ENCODE results near the gene CYP1A2. TPM values are rescaled to one million over a fixed set of nuclear protein-coding genes. Genes with fewer than 3 reads are reported as not detected.

Gene CYP1A2, protein sequence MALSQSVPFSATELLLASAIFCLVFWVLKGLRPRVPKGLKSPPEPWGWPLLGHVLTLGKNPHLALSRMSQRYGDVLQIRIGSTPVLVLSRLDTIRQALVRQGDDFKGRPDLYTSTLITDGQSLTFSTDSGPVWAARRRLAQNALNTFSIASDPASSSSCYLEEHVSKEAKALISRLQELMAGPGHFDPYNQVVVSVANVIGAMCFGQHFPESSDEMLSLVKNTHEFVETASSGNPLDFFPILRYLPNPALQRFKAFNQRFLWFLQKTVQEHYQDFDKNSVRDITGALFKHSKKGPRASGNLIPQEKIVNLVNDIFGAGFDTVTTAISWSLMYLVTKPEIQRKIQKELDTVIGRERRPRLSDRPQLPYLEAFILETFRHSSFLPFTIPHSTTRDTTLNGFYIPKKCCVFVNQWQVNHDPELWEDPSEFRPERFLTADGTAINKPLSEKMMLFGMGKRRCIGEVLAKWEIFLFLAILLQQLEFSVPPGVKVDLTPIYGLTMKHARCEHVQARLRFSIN
- not detected in 2 replicates for total RNA-seq

GRCh38 chr15:74748322-74748946 lies at the start of gene CYP1A2:
Gene CYP1A2 (plus strand): TSS chr15:74748845. CDS start chr15:74749739, 894 bp downstream.
- H3K4me3 Mint-ChIP-seq: no peak within 1 kb of the TSS
- H3K27me3 Mint-ChIP-seq (ENCODE audit: insufficient read depth): peaks cover 4% of the 10 kb centered on the region
- no peaks in the 10 kb centered on the region for H3K4me1 Mint-ChIP-seq (ENCODE audit: low read depth)
- no peak within 1 kb of the TSS for H3K27ac Mint-ChIP-seq
- no peaks in the 10 kb centered on the region for H3K36me3 Mint-ChIP-seq (ENCODE audit: low read depth)
- no peaks in the 10 kb centered on the region for H3K9me3 Mint-ChIP-seq
- no peak for DNase-seq (ENCODE audit: low spot score)
- intact Hi-C loops (cut with micrococcal nuclease): no loop called here

- DNase-seq (ENCODE audit: low spot score): no peak
- peaks cover 5% of the 10 kb centered on the region for H3K4me1 Mint-ChIP-seq (ENCODE audit: low read depth)
- no peaks in the 10 kb centered on the region for H3K36me3 Mint-ChIP-seq (ENCODE audit: low read depth)
- H3K27me3 Mint-ChIP-seq (ENCODE audit: insufficient read depth): peaks cover 20% of the 10 kb centered on the region
- intact Hi-C loops (cut with micrococcal nuclease): no loop called here
- H3K9me3 Mint-ChIP-seq: no peaks in the 10 kb centered on the region
- H3K4me3 Mint-ChIP-seq: no peak overlapping the region
- H3K27ac Mint-ChIP-seq: no peak overlapping the region
Observed at GRCh38 chr15:74709011-74709410, 39.6 kb upstream of the CYP1A2 start.

DNA sequence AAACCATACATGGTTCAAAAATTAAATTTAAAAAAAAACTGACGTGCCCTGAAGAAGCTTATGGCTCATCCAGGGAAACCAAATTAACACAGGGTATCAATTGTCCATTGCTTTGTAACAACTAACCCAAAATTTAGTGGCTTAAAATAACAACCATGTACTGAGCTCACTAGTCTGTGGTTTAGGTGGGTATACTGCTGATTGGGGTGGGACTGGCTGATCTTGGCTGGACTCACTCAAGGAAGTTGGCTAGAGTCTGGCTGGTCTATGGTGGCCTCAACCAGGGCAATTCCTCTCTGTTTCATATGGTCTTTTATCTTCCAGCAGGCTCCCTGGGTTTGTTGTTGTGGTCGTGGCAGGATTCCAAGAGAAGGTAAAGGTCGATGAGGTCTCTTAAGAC lies 38.8 kb upstream of the CYP1A2 start:
- no peak for DNase-seq (ENCODE audit: low spot score)
- no peaks in the 10 kb centered on the region for H3K36me3 Mint-ChIP-seq (ENCODE audit: low read depth)
- intact Hi-C loops (cut with micrococcal nuclease): no loop called here
- no peak overlapping the region for H3K27ac Mint-ChIP-seq
- no peaks in the 10 kb centered on the region for H3K9me3 Mint-ChIP-seq
- peaks cover 5% of the 10 kb centered on the region for H3K4me1 Mint-ChIP-seq (ENCODE audit: low read depth)
- peaks cover 16% of the 10 kb centered on the region for H3K27me3 Mint-ChIP-seq (ENCODE audit: insufficient read depth)
- no peak overlapping the region for H3K4me3 Mint-ChIP-seq

DNA sequence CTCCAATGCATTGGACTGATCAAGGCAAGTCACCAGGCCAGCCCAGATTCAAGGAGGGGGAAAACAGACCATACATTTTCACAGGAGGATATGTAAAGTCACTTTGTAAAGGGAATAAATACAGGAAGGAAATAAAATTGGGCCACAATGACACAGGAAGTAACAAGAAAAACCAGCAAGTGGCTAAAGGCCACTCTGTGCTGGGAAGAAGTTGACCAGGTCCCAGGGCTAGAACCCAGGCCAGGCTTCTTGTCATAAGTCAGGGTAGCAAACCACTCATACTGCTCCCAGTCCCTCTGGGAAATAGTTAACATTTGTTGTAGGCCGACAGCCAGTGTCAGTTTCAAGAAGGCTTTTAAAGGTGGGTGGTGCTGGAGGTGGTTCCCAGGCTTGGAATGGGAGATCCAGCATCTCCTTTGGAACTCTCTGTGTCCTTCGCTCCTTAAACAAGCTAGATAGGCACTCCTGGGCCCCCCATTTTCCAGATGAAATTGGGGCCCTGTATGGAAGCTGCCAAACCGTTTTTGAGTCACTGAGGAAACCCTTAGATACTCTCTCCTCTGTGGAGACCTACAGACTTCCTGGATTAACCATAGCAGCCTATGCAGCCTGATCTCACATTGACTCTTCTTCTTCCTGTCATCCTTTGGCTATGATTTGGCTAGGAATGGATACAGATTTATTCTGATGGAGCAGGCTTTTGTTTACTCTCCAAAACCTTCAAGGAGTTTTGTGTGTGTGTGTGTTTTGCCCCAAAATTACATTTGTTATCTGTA lies 38.1 kb upstream of the CYP1A2 start:
- no peaks in the 10 kb centered on the region for H3K9me3 Mint-ChIP-seq
- H3K4me3 Mint-ChIP-seq: no peak overlapping the region
- peaks cover 14% of the 10 kb centered on the region for H3K27me3 Mint-ChIP-seq (ENCODE audit: insufficient read depth)
- H3K4me1 Mint-ChIP-seq (ENCODE audit: low read depth): peaks cover 5% of the 10 kb centered on the region
- intact Hi-C loops (cut with micrococcal nuclease): no loop called here
- H3K27ac Mint-ChIP-seq: no peak overlapping the region
- no peaks in the 10 kb centered on the region for H3K36me3 Mint-ChIP-seq (ENCODE audit: low read depth)
- no peak for DNase-seq (ENCODE audit: low spot score)

DNA sequence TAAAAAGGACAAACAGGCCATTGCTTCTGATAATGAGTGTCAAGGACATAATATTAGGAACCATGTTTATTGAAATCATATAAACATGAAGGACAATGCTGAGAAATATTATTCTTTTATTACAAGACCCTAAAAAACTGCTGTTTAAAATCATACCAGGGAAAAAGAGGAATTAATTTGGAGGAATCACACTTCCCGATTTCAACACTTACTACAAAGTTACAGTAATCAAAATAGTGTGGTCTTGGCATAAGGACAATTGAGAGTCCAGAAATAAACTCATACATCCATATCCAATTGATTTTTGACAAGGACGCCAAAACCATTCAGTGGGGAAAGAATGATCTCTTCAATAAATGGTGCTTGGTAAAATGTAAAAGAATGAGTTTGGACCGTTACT lies 36.3 kb upstream of the CYP1A2 start:
- Mint-ChIP-seq H3K27ac (no peak overlapping the region), H3K4me1 (ENCODE audit: low read depth) (peaks cover 5% of the 10 kb centered on the region), H3K27me3 (ENCODE audit: insufficient read depth) (peaks cover 8% of the 10 kb centered on the region), H3K36me3 (ENCODE audit: low read depth) (no peaks in the 10 kb centered on the region), H3K4me3 (no peak overlapping the region), H3K9me3 (no peaks in the 10 kb centered on the region)
- intact Hi-C loops (cut with micrococcal nuclease): no loop called here
- DNase-seq (ENCODE audit: low spot score): no peak

GRCh38 chr15:74716651-74717050 lies 32.0 kb upstream of the CYP1A2 start:
- H3K9me3 Mint-ChIP-seq: no peaks in the 10 kb centered on the region
- no peak overlapping the region for H3K27ac Mint-ChIP-seq
- no peak overlapping the region for H3K4me3 Mint-ChIP-seq
- H3K4me1 Mint-ChIP-seq (ENCODE audit: low read depth): no peaks in the 10 kb centered on the region
- no peak for DNase-seq (ENCODE audit: low spot score)
- no peaks in the 10 kb centered on the region for H3K36me3 Mint-ChIP-seq (ENCODE audit: low read depth)
- intact Hi-C loops (cut with micrococcal nuclease): no loop called here
- H3K27me3 Mint-ChIP-seq (ENCODE audit: insufficient read depth): peaks cover 3% of the 10 kb centered on the region

DNA sequence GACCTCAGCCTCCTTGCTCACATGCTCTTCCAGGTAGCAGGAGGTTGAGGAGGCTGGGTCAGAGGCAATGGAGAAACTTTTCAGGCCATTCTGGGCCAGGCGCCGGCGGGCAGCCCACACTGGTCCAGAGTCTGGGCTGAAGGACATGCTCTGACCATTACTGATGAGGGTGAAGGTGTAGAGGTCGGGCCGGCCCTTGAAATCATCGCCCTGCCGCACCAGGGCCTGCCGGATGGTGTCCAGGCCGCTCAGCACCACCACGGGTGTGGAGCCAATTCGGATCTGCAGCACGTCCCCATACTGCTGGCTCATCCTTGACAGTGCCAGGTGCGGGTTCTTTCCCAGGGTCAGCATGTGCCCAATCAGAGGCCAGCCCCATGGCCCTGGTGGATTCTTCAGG lies 26.1 kb upstream of the CYP1A2 start:
- DNase-seq (ENCODE audit: low spot score): no peak
- no peak overlapping the region for H3K27ac Mint-ChIP-seq
- H3K36me3 Mint-ChIP-seq (ENCODE audit: low read depth): no peaks in the 10 kb centered on the region
- H3K27me3 Mint-ChIP-seq (ENCODE audit: insufficient read depth): peaks cover 23% of the 10 kb centered on the region
- H3K4me3 Mint-ChIP-seq: no peak overlapping the region
- intact Hi-C loops (cut with micrococcal nuclease): no loop called here
- peaks cover 17% of the 10 kb centered on the region for H3K4me1 Mint-ChIP-seq (ENCODE audit: low read depth)
- H3K9me3 Mint-ChIP-seq: no peaks in the 10 kb centered on the region

DNA sequence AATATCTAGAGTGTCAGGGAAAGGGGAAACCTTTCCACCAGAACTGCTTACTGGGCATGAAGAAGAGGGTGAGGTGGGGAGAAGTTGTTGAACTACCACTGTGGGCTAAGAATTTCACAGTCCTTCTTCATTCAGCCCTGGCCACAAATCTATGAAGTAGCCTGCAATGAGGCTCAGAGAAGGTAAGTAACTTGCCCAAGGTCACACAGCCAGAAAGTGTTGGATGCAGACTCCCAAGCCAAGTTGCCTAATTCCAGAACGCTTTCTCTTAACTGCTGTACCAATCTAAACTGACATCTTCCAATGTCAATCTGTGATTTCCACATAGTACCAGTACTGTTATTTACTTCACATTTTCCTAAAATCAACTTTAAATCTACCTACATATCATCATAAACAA lies 25.5 kb upstream of the CYP1A2 start:
- Mint-ChIP-seq H3K9me3 (no peaks in the 10 kb centered on the region), H3K27me3 (ENCODE audit: insufficient read depth) (peaks cover 23% of the 10 kb centered on the region), H3K36me3 (ENCODE audit: low read depth) (no peaks in the 10 kb centered on the region), H3K4me1 (ENCODE audit: low read depth) (peaks cover 17% of the 10 kb centered on the region), H3K27ac (no peak overlapping the region), H3K4me3 (no peak overlapping the region)
- no peak for DNase-seq (ENCODE audit: low spot score)
- intact Hi-C loops (cut with micrococcal nuclease): no loop called here

- H3K4me1 Mint-ChIP-seq (ENCODE audit: low read depth): peaks cover 17% of the 10 kb centered on the region
- H3K27ac Mint-ChIP-seq: no peak overlapping the region
- H3K9me3 Mint-ChIP-seq: no peaks in the 10 kb centered on the region
- H3K4me3 Mint-ChIP-seq: no peak overlapping the region
- DNase-seq (ENCODE audit: low spot score): no peak
- no peaks in the 10 kb centered on the region for H3K36me3 Mint-ChIP-seq (ENCODE audit: low read depth)
- peaks cover 23% of the 10 kb centered on the region for H3K27me3 Mint-ChIP-seq (ENCODE audit: insufficient read depth)
- intact Hi-C loops (cut with micrococcal nuclease): loop anchor here (1.0 kb wide), 1 partner anchor 28 kb away; the partner anchor contains the start of gene EDC3
Observed at GRCh38 chr15:74723754-74724334, 24.8 kb upstream of the CYP1A2 start.

GRCh38 chr15:74724570-74725224 lies 23.9 kb upstream of the CYP1A2 start:
- intact Hi-C loops (cut with micrococcal nuclease): loop anchor here (1.0 kb wide), 1 partner anchor 28 kb away; the partner anchor contains the start of gene EDC3
- Mint-ChIP-seq H3K27me3 (ENCODE audit: insufficient read depth) (peaks cover 23% of the 10 kb centered on the region), H3K4me1 (ENCODE audit: low read depth) (peaks cover 17% of the 10 kb centered on the region), H3K4me3 (peak overlapping the region; percentile 62), H3K9me3 (no peaks in the 10 kb centered on the region), H3K36me3 (ENCODE audit: low read depth) (no peaks in the 10 kb centered on the region), H3K27ac (no peak overlapping the region)
- DNase-seq (ENCODE audit: low spot score): no peak

DNA sequence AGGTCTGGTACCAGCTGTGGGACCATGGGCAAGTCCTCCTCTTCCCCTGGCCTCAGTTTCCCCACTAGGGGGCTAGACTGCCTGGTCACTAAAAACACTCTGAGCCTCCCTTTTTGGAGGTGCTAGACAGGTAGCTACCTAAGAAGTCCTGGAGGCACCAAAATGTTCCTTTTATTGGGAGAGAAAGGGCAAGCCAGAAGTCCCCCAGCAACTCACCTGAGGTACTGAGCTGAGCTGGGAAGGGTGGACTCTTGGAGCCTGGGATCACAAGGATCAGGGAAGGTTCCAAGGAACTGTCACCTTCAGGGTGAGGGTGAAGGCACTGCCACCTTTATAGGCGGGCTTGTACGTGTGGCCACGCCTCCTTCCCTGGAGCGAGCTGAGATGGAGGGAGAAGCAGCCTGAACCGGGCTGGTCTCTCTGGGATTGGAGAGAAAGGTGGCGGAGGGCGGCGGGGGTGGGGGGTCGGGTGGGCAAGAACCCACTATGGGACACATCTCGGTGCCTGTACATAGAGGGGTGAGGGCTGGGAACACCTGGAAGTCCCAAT lies 23.3 kb upstream of the CYP1A2 start, which contains the start of gene CYP1A1:
TSS of gene CYP1A1 (minus strand) at position 304 of the 550 bp plus-strand sequence. CDS start 2,431 bp downstream, outside the sequence.
- Mint-ChIP-seq H3K27me3 (ENCODE audit: insufficient read depth) (peaks cover 23% of the 10 kb centered on the region), H3K4me3 (peak within 1 kb of the TSS; percentile 62), H3K36me3 (ENCODE audit: low read depth) (no peaks in the 10 kb centered on the region), H3K27ac (no peak within 1 kb of the TSS), H3K4me1 (ENCODE audit: low read depth) (peaks cover 17% of the 10 kb centered on the region), H3K9me3 (no peaks in the 10 kb centered on the region)
- intact Hi-C loops (cut with micrococcal nuclease): no loop called here
- DNase-seq (ENCODE audit: low spot score): no peak

Data from activated T-helper 1 cell treated with anti-CD3 and anti-CD28 coated beads, Interleukin-12 subunit alpha, Interleukin-12 subunit beta, Interleukin-2, Interleukin-4 antibody, amounts not matched to agents 30 ng/mL and 10 ng/mL and 1 ng/mL, durations not matched to agents 14 hours and 24 hours and 36 hours (primary cell).